AG04450 (cell line): ENCODE results near the gene FBXO24. TPM values are rescaled to one million over a fixed set of nuclear protein-coding genes. Genes with fewer than 3 reads are reported as not detected.
A peak's percentile ranks its signal among the peaks of the same experiment; 100 is the strongest.

Source experiments
- CTCF ChIA-PET: fragments of 300-600, 350-600 bp; formaldehyde crosslinking; extraction: SDS; loops from one replicate; lab custom pipeline; 2022; ENCODE audit warnings: antibody characterized with exemption, inconsistent platforms; lab: Charles Lee
- POLR2A ChIA-PET: fragments of 350-600 bp; formaldehyde crosslinking; extraction: SDS; loops from one replicate; lab custom pipeline; 2021; ENCODE audit warnings: antibody characterized with exemption, inconsistent platforms; lab: Yijun Ruan, JAX
- DNase-seq: peaks from one replicate; pipeline ENCODE4 v3.0.0-alpha.2; 2011; ENCODE audit warnings: low read depth, low spot score
- H3K27ac ChIP-seq: one replicate; pipeline ENCODE4 v1.5.1; 2012; ENCODE audit warnings: low read depth, low read length, control low read depth
- H3K27me3 ChIP-seq: one replicate; pipeline ENCODE4 v1.6.0; 2012; ENCODE audit warnings: low read length; ENCODE audit not compliant: control insufficient read depth, insufficient read depth
- H3K4me3 ChIP-seq: 2 replicates; pipeline ENCODE4 v1.5.1; 2011; ENCODE audit warnings: mild to moderate bottlenecking, low read depth, low read length, control low read depth
- H3K9me3 ChIP-seq: 2 replicates; pipeline ENCODE4 v1.5.1; 2012; ENCODE audit warnings: low read length; ENCODE audit not compliant: control insufficient read depth, insufficient read depth
- CTCF ChIP-seq: IDR thresholded peaks from 2 replicates; pipeline ENCODE4 v1.5.1; 2011; ENCODE audit warnings: low read depth, low read length, control low read depth, inconsistent platforms
- polyA plus RNA-seq: library from polyadenylated mRNA; depleted of rRNA; stranded (reverse); fragments of >200 nt; gene quantifications from 2 replicates; pipeline ENCODE4 v1.2.3, GENCODE V29; 2011

Gene FBXO24
- polyA plus RNA-seq, 1 experiment: 0.29 TPM

GRCh38 chr7:100599911-100600729 lies 14.0 kb downstream of the FBXO24 start:
- Histone ChIP-seq H3K4me3 (no peak overlapping the region), H3K27ac (no peak overlapping the region), H3K27me3 (no peaks in the 10 kb centered on the region), H3K9me3 (no peaks in the 10 kb centered on the region; the same call in 1 of the 2 replicates)
- DNase-seq: no peak
- ChIA-PET CTCF (no interaction called here), POLR2A (no interaction called here)
- no peak for TF ChIP-seq CTCF

DNA sequence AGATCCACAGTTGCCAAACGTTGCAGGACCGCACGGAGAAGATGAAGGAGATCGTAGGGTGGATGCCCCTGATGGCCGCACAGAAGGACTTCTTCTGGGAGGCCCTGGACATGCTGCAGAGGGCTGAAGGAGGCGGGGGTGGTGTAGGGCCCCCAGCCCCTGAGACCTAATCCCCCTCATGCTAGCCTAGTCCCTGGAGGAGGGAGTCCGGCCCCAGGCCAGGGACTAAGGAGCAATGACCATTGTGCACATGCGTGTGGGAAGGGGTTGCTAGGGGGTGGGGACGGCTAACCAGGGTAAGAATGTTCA lies 14.6 kb downstream of the FBXO24 start:
- Histone ChIP-seq H3K27ac (no peak overlapping the region), H3K9me3 (no peaks in the 10 kb centered on the region; the same call in 1 of the 2 replicates), H3K27me3 (no peaks in the 10 kb centered on the region), H3K4me3 (no peak overlapping the region)
- ChIA-PET POLR2A (interaction anchor here (3.7 kb wide), 1 partner anchor 15 kb away, joined by 68 read pairs; the partner anchor contains the start of genes FBXO24 and LRCH4), CTCF (no interaction called here)
- DNase-seq: no peak
- no peak for TF ChIP-seq CTCF

DNA sequence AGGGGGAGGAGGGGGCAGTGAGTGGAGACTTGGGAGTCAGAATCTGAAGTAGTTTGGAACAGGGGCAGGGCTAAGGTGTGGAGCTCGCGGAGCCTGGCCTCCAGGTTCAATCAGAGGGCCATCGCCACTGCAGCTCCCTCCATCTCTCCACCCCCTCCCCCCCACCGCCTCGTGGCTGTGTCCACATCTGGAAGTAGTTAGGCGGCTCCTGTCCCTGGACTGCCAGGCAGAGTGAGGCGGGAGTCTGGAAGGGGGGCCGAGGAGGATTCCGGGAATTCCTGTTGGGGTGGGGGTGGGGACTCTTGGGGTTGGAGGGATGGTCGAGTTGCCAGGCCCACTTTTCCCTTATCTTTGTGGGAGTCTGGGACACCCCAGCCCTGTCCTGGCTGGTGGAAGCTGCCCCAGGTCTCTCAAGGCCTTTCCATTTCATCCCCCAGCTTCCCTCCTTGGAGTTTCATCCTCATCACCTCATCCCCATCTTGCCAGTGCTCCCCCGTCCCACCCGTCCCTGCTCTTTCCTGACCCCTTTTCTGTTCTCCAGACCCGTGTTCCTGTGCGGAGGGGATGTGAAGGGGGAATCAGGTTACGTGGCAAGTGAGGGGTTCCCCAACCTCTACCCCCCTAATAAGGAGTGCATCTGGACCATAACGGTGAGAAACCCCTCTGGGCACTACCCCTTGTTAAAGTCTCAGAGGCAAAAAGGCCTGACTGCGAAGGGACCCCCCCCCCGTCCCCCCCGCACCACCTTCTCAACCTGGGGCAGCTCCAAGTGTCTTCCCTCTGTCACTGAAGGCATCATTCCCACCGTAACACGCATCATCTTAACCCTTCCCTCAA lies 17.0 kb downstream of the FBXO24 start:
- Histone ChIP-seq H3K4me3 (peak overlapping the region; percentile 94), H3K27ac (peak overlapping the region; percentile 77), H3K9me3 (no peaks in the 10 kb centered on the region; the same call in 1 of the 2 replicates), H3K27me3 (no peaks in the 10 kb centered on the region)
- DNase-seq: no peak
- TF ChIP-seq CTCF: no peak
- ChIA-PET CTCF (interaction anchor here (0.6 to 2.3 kb wide), 12 partner anchors 10 to 582 kb away, joined by 3 to 14 read pairs (median 4); partner anchors contain the start of genes FBXO24 and MOSPD3), POLR2A (interaction anchor here (0.5 to 3.7 kb wide), 11 partner anchors 9 to 515 kb away, joined by 3 to 68 read pairs (median 5); partner anchors contain the start of genes FBXO24, LRCH4, MOSPD3 and POP7)

- H3K4me3 ChIP-seq: peak overlapping the region; percentile 94
- H3K27me3 ChIP-seq: no peaks in the 10 kb centered on the region
- TF ChIP-seq CTCF: no peak
- CTCF ChIA-PET: interaction anchor here (0.7 to 2.3 kb wide), 4 partner anchors 9 to 135 kb away, joined by 3 to 14 read pairs (median 6); partner anchors contain the start of genes FBXO24 and MOSPD3
- no peak for DNase-seq
- peak overlapping the region; percentile 77 for H3K27ac ChIP-seq
- H3K9me3 ChIP-seq: no peaks in the 10 kb centered on the region; the same call in 1 of the 2 replicates
- POLR2A ChIA-PET: interaction anchor here (0.5 to 3.7 kb wide), 6 partner anchors 9 to 1732 kb away, joined by 3 to 68 read pairs (median 6); partner anchors contain the start of genes FBXO24, LRCH4 and MOSPD3
These were observed 17.5 kb downstream of the FBXO24 start for GRCh38 chr7:100603726-100604027.
